GM12875 (cell line): ENCODE results near the gene NFIA.

Source experiments
- H3K4me3 ChIP-seq: one replicate; pipeline ENCODE4 v1.5.1; 2011; ENCODE audit warnings: low read depth, low read length, control low read depth
- TF ChIP-seq, protein P1 (sequence below): IDR thresholded peaks from 2 replicates; pipeline ENCODE4 v1.5.1; 2011; ENCODE audit warnings: low read depth, mild to moderate bottlenecking, control low read depth, inconsistent platforms, low read length, moderate library complexity, borderline replicate concordance; ENCODE audit not compliant: insufficient read depth

The NFIA gene

GRCh38 chr1:61426254-61426653, 343.9 kb downstream of the NFIA start:
- H3K4me3 ChIP-seq, result no peak overlapping the region
- TF ChIP-seq, protein P1, sequence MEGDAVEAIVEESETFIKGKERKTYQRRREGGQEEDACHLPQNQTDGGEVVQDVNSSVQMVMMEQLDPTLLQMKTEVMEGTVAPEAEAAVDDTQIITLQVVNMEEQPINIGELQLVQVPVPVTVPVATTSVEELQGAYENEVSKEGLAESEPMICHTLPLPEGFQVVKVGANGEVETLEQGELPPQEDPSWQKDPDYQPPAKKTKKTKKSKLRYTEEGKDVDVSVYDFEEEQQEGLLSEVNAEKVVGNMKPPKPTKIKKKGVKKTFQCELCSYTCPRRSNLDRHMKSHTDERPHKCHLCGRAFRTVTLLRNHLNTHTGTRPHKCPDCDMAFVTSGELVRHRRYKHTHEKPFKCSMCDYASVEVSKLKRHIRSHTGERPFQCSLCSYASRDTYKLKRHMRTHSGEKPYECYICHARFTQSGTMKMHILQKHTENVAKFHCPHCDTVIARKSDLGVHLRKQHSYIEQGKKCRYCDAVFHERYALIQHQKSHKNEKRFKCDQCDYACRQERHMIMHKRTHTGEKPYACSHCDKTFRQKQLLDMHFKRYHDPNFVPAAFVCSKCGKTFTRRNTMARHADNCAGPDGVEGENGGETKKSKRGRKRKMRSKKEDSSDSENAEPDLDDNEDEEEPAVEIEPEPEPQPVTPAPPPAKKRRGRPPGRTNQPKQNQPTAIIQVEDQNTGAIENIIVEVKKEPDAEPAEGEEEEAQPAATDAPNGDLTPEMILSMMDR, result no peak

DNA sequence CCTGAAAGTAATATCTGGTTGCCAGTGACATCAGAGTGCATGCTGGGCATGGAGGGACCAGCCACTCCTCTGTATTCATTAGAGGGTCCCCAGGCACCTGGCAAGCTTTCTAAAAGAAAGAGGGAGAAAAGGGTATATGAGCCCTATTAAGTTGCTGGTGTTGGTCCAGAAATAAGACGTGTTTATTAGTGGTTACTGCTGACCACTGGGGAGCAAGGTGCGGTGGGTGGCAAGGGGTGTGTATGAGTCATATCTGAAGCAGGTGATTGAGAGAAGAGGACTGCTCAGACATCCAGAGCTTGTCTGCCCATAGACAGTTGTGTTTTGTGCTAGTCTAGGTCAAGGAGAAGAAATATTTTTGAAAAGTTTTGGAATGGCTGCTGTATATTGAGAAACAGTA, 344.5 kb downstream of the NFIA start:
- TF ChIP-seq, protein P1, result no peak
- no peak overlapping the region for H3K4me3 ChIP-seq

DNA sequence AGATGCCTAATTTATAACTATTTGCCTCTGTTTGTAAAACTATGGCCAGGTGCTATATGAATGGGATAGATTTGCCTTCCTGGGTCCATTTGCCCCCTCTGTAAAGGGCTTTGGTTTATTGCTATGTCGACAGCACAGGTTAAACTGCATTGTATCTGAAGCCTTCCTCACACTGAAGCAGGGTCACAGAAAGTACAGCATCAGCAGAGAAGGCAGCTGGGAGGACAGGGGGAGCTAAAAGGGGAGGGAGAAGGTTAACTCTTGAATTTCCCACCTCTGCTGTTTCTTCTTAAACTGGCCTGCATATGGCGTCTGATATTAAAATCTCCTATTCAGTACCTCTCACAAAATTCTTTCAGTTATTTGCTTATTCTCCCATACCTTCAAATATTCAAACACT, 345.1 kb downstream of the NFIA start:
- TF ChIP-seq, protein P1, result no peak
- H3K4me3 ChIP-seq, result no peak overlapping the region

DNA sequence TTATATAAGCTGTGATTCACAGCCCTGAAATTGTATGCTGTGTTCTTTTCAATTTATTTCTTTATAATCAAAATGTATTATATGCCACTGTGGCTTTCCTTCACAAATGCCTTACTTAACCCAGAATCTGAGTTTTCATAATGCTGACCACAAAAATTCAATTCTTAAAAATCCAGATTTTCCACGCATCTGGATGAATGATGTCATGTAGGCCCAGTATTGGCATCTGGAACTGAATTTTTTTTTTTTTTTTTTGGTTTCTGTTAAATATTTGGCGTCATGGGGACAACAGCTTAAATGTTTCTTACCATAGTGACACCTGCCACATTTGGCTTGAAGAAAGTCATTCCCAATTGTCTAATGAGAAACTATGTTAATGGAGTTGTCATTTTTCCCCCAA, 345.8 kb downstream of the NFIA start:
- H3K4me3 ChIP-seq, result no peak overlapping the region
- TF ChIP-seq, protein P1, result no peak

GRCh38 chr1:61432616-61433388, 350.4 kb downstream of the NFIA start:
- H3K4me3 ChIP-seq, result no peak overlapping the region
- TF ChIP-seq, protein P1, result no peak

DNA sequence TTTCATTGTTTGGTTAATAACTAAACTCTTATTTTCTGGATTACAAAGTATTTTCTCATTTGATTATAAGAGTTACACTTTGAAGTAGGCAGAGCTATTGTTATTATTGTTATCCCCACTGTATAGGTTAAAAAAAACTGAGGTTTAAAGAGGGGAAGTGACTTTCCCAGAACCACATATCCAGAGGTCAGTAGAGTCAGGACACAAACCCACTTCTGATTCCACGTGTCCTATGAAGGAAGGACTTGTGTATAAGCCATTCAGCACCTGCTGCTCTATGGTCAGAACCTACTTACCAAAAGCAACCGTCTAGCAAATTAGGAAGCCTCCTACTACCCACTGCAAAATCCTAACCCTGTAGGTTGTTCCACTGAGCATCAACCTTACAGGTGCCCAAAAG, 351.3 kb downstream of the NFIA start:
- TF ChIP-seq, protein P1, result no peak
- no peak overlapping the region for H3K4me3 ChIP-seq

GRCh38 chr1:61434276-61434675, 351.9 kb downstream of the NFIA start:
- TF ChIP-seq, protein P1, result no peak
- no peak overlapping the region for H3K4me3 ChIP-seq
